ENCODE results near the gene OSGIN1.

The OSGIN1 gene

DNA sequence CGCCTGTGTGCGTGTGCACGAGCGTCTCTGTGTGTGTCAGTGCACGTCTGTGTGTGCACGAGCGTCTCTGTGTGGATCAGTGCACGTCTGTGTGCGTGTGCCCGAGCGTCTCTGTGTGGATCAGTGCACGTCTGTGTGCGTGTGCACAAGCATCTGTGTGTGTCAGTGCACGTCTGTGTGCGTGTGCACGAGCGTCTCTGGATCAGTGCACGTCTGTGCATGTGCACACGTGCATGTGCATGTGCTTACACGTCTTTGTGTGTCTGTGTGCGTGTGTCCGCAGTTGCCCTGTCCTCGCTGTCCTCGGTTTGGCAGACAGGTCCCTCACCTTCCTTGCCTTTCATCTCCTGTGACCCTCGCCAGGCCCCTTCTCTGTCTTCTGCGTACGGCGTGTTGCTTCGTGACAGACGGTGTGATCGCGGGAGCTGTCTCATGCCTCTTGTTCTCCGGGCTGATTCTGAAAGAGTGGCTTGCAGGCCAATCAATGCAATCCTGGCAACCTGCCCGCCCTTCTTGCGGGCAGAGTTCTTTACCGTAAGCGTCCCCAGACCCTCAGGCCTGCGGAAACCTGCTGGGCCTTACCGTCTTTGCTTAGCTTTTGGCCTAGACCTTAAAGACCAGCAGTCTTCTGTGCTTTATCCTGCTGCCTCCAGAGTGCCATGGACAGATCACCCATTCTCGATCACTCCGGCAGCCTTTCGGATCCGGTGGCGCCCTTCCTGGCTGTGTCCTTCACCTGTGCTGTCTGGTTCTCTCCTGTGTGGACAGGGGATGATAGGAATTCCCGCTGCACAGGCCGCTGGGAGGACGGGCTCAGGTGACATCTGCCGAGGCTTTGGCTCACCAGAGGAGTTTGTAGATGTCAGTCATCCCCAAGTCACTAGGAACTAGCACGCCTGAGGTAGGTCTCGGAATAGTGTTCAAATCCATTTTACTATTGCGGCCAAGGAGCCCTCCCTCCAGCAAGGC, 35.6 kb upstream of the OSGIN1 start:
- TF ChIP-seq SUZ12 (IDR thresholded peaks at IDR 0.05) (no peak), HDGF (IDR thresholded peaks at IDR 0.05; ENCODE audit: borderline replicate concordance) (no peak), ELF4 (IDR thresholded peaks at IDR 0.05) (no peak), FOXA1 (IDR thresholded peaks at IDR 0.05) (no peak), FOXK2 (IDR thresholded peaks at IDR 0.05) (no peak), BHLHE40 (IDR thresholded peaks at IDR 0.05; ENCODE audit: borderline replicate concordance) (no peak), TARDBP (IDR thresholded peaks at IDR 0.05) (no peak), SP1 (IDR thresholded peaks at IDR 0.05) (no peak), NFRKB (IDR thresholded peaks at IDR 0.05) (no peak), LEF1 (IDR thresholded peaks at IDR 0.05; ENCODE audit: borderline replicate concordance) (no peak), L3MBTL2 (conservative IDR thresholded peaks at IDR 0.05) (no peak), FOXM1 (IDR thresholded peaks at IDR 0.05; ENCODE audit: borderline replicate concordance) (no peak), CTBP1 (IDR thresholded peaks at IDR 0.05; ENCODE audit: borderline replicate concordance) (no peak), ARNT (IDR thresholded peaks at IDR 0.05) (no peak), ZNF384 (IDR thresholded peaks at IDR 0.05) (no peak)
- TF ChIP-seq, protein P1, sequence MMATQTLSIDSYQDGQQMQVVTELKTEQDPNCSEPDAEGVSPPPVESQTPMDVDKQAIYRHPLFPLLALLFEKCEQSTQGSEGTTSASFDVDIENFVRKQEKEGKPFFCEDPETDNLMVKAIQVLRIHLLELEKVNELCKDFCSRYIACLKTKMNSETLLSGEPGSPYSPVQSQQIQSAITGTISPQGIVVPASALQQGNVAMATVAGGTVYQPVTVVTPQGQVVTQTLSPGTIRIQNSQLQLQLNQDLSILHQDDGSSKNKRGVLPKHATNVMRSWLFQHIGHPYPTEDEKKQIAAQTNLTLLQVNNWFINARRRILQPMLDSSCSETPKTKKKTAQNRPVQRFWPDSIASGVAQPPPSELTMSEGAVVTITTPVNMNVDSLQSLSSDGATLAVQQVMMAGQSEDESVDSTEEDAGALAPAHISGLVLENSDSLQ (IDR thresholded peaks at IDR 0.05): no peak
- POLR2A ChIA-PET: no interaction called here
- CTCF ChIA-PET: no interaction called here
- no peak for DNase-seq (ENCODE audit: extremely low spot score)

DNA sequence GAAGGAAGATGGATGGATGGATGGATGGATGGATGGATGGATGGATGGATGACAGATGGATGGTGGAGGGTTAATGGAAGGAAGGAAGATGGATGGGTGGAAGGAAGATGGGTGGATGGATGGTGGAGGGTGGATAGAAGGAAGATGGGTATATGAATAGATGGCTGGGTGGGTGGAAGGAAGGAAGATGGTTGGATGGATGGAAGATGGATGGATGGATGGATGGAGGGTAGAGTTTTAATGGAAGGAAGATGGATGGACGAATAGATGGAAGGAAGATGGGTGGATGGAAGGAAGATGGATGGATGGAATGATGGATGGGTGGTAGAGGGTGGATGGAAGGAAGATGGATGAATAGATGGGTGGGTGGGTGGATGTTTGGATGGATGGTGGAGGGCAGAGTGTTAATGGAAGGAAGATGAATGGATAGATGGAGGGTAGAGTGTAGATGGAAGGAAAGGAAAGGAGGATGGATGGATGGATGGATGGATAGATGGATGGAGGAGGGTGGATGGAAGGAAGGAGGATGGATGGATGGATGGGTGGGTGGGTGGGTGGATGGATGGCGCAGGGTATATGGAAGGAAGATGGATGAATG, 32.0 kb upstream of the OSGIN1 start:
- ChIA-PET POLR2A (no interaction called here), CTCF (no interaction called here)
- no peak for TF ChIP-seq NFRKB (IDR thresholded peaks at IDR 0.05)
- no peak for TF ChIP-seq HDGF (IDR thresholded peaks at IDR 0.05; ENCODE audit: borderline replicate concordance)
- no peak for TF ChIP-seq LEF1 (IDR thresholded peaks at IDR 0.05; ENCODE audit: borderline replicate concordance)
- TF ChIP-seq ARNT (IDR thresholded peaks at IDR 0.05): no peak
- TF ChIP-seq, protein P1 (IDR thresholded peaks at IDR 0.05): no peak
- TF ChIP-seq ZNF384 (IDR thresholded peaks at IDR 0.05): no peak
- no peak for DNase-seq (ENCODE audit: extremely low spot score)

DNA sequence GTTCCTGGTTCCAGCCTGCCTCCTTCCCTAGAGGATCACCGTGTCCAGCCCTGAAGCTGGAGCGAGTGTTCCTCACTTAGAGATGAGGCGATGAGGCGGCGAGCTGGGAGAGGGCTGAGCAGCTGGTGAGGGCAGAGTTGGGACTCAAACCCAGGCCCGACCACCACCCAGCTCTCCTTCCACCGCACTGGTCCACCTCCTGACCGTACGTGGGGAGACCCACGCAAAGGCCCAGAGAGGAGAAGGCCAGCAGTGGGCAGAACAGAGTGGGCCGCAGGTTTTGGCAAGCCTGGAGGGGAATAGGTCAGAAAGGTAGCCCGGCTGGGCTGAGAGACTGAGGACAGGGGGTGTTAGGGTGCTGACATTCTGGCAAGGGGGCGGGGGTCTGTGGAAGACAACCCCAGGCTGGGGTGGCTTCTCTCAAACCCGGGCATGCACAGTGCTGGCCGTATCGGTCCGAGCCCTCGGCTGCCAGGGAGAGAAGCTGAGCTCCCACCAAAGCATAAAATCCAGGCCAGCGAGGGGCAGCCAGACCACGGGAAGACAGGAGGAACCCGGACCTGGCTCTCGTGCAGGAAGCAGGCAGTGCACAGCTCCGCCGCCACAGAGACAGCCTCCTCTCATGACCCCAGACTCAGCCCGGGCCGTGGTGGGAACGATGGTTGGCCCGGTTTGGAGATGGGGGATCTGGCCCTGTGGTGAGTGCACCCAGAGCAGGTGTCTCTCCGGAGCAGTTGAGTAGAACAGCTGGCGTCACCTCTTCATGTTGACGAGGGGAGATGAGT, 29.3 kb upstream of the OSGIN1 start:
- no peak for DNase-seq (ENCODE audit: extremely low spot score)
- no peak for TF ChIP-seq ARNT (IDR thresholded peaks at IDR 0.05)
- no peak for TF ChIP-seq L3MBTL2 (conservative IDR thresholded peaks at IDR 0.05)
- TF ChIP-seq ELF4 (IDR thresholded peaks at IDR 0.05): no peak
- TF ChIP-seq, protein P1 (IDR thresholded peaks at IDR 0.05): no peak
- TF ChIP-seq BHLHE40 (IDR thresholded peaks at IDR 0.05; ENCODE audit: borderline replicate concordance): no peak
- no peak for TF ChIP-seq HDGF (IDR thresholded peaks at IDR 0.05; ENCODE audit: borderline replicate concordance)
- no peak for TF ChIP-seq SP1 (IDR thresholded peaks at IDR 0.05)
- no peak for TF ChIP-seq SUZ12 (IDR thresholded peaks at IDR 0.05)
- no peak for TF ChIP-seq FOXK2 (IDR thresholded peaks at IDR 0.05)
- no peak for TF ChIP-seq CTBP1 (IDR thresholded peaks at IDR 0.05; ENCODE audit: borderline replicate concordance)
- TF ChIP-seq ZNF384 (IDR thresholded peaks at IDR 0.05): no peak
- no peak for TF ChIP-seq FOXA1 (IDR thresholded peaks at IDR 0.05)
- ChIA-PET POLR2A (no interaction called here), CTCF (interaction anchor here (0.6 kb wide), 1 partner anchor 243 kb away, joined by 3 read pairs; no protein-coding TSS in a partner anchor)

DNA sequence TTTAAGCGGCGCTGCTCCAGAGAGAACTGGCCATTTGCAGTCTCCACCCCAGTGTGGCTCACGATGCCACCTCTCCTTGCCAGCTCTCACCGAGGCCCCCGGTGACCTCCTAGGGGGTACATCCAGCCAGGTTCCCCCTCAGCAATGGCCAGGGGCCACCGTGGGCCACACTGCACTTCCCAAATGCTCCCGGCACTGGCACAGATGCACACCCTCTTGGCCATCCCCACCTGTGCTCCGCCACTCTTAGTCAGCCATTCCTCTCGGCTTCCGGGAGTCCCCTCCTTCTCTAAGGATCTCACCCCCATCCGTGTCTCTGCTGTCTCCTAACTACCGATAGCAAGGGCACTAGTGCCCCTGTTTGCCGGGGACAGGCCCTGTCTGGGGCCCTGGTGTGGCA, 28.4 kb upstream of the OSGIN1 start:
- CTCF ChIA-PET: interaction anchor here (0.6 kb wide), 1 partner anchor 242 kb away, joined by 3 read pairs; no protein-coding TSS in a partner anchor

More for the DNA sequence above, 28.4 kb upstream of the OSGIN1 start:
- no peak for DNase-seq (ENCODE audit: extremely low spot score)
- no peak for TF ChIP-seq FOXK2 (IDR thresholded peaks at IDR 0.05)
- no peak for TF ChIP-seq SP1 (IDR thresholded peaks at IDR 0.05)
- TF ChIP-seq FOXA1 (IDR thresholded peaks at IDR 0.05): no peak
- no peak for TF ChIP-seq TARDBP (IDR thresholded peaks at IDR 0.05)
- TF ChIP-seq ARNT (IDR thresholded peaks at IDR 0.05): no peak
- TF ChIP-seq, protein P1 (IDR thresholded peaks at IDR 0.05): no peak
- no peak for TF ChIP-seq CTBP1 (IDR thresholded peaks at IDR 0.05; ENCODE audit: borderline replicate concordance)
- no peak for TF ChIP-seq SUZ12 (IDR thresholded peaks at IDR 0.05)
- POLR2A ChIA-PET: no interaction called here
